Measurements from ENCODE around the gene TRAM2. TPM values are rescaled to one million over a fixed set of nuclear protein-coding genes. Genes with fewer than 3 reads are reported as not detected.
A peak's percentile ranks its signal among the peaks of the same experiment; 100 is the strongest.

TRAM2 gene
- total and polyA plus RNA-seq, 2 of the 13 experiments (the other 11 are each of a cell fraction or from before 2014, with no cell fraction given), result 49.1 to 72.5 TPM

DNA sequence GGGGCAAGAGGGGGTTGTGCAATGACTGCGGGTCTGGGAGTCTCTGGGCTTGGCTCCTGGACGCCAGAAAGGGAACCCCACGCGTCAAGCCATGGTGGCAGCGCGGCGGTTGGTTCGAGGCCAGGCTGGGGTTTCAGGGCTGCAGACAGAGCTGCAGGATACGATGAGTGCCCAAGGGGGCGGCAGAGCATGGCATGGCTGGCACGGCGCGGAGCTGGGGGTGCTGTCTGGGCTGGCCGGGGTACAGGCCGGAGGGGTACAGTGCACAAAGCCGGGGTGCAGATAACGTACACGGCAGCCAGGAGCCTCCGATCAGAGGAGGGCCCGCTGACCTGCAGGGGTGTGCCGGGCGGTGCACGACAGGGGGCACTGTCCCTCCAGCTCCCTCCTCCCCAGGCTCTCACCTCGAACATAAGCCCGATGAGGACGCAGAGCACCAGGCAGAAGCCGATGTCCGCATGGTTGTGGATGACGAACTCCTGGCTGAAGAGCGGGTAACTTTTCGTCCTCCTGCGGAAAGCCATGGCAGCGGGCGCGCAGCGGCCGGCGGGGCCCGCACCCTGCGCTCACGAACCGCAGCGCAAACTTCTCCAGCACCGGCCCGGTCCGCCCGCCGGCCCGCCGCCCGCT lies 353 bp downstream of the TRAM2 start (continued):
- TF ChIP-seq, protein P1, sequence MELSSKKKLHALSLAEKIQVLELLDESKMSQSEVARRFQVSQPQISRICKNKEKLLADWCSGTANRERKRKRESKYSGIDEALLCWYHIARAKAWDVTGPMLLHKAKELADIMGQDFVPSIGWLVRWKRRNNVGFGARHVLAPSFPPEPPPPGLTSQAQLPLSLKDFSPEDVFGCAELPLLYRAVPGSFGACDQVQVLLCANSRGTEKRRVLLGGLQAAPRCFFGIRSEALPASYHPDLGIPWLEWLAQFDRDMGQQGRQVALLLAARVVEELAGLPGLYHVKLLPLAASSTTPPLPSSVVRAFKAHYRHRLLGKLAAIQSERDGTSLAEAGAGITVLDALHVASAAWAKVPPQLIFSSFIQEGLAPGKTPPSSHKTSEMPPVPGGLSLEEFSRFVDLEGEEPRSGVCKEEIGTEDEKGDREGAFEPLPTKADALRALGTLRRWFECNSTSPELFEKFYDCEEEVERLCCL (CRISPR knock-in tag; IDR thresholded peaks at IDR 0.05; ENCODE audit: borderline replicate concordance), result no peak
- TF ChIP-seq TARDBP (CRISPR knock-in tag; IDR thresholded peaks at IDR 0.05) (peak; percentile 77), NCOA2 (CRISPR knock-in tag; IDR thresholded peaks at IDR 0.05) (no peak; the same call in 1 of the 2 replicates), GZF1 (CRISPR knock-in tag; IDR thresholded peaks at IDR 0.05) (no peak), KLF6 (CRISPR knock-in tag; IDR thresholded peaks at IDR 0.05) (no peak; the same call in 1 of the 2 replicates), NR2F1 (CRISPR knock-in tag; IDR thresholded peaks at IDR 0.05) (no peak)
- TF ChIP-seq, protein P2, sequence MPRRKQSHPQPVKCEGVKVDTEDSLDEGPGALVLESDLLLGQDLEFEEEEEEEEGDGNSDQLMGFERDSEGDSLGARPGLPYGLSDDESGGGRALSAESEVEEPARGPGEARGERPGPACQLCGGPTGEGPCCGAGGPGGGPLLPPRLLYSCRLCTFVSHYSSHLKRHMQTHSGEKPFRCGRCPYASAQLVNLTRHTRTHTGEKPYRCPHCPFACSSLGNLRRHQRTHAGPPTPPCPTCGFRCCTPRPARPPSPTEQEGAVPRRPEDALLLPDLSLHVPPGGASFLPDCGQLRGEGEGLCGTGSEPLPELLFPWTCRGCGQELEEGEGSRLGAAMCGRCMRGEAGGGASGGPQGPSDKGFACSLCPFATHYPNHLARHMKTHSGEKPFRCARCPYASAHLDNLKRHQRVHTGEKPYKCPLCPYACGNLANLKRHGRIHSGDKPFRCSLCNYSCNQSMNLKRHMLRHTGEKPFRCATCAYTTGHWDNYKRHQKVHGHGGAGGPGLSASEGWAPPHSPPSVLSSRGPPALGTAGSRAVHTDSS (CRISPR knock-in tag; conservative IDR thresholded peaks at IDR 0.05), result no peak
- TF ChIP-seq, protein P3, sequence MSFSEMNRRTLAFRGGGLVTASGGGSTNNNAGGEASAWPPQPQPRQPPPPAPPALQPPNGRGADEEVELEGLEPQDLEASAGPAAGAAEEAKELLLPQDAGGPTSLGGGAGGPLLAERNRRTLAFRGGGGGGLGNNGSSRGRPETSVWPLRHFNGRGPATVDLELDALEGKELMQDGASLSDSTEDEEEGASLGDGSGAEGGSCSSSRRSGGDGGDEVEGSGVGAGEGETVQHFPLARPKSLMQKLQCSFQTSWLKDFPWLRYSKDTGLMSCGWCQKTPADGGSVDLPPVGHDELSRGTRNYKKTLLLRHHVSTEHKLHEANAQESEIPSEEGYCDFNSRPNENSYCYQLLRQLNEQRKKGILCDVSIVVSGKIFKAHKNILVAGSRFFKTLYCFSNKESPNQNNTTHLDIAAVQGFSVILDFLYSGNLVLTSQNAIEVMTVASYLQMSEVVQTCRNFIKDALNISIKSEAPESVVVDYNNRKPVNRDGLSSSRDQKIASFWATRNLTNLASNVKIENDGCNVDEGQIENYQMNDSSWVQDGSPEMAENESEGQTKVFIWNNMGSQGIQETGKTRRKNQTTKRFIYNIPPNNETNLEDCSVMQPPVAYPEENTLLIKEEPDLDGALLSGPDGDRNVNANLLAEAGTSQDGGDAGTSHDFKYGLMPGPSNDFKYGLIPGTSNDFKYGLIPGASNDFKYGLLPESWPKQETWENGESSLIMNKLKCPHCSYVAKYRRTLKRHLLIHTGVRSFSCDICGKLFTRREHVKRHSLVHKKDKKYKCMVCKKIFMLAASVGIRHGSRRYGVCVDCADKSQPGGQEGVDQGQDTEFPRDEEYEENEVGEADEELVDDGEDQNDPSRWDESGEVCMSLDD (CRISPR knock-in tag; IDR thresholded peaks at IDR 0.05; ENCODE audit: borderline replicate concordance), result peak; percentile 83; the same call in 1 of the 2 replicates
- TF ChIP-seq, protein P4, sequence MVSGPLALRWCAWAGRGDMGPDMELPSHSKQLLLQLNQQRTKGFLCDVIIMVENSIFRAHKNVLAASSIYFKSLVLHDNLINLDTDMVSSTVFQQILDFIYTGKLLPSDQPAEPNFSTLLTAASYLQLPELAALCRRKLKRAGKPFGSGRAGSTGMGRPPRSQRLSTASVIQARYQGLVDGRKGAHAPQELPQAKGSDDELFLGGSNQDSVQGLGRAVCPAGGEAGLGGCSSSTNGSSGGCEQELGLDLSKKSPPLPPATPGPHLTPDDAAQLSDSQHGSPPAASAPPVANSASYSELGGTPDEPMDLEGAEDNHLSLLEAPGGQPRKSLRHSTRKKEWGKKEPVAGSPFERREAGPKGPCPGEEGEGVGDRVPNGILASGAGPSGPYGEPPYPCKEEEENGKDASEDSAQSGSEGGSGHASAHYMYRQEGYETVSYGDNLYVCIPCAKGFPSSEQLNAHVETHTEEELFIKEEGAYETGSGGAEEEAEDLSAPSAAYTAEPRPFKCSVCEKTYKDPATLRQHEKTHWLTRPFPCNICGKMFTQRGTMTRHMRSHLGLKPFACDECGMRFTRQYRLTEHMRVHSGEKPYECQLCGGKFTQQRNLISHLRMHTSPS (CRISPR knock-in tag; IDR thresholded peaks at IDR 0.05; ENCODE audit: low read depth), result peak; percentile 74; the same call in 1 of the 2 replicates
- TF ChIP-seq, protein P5, sequence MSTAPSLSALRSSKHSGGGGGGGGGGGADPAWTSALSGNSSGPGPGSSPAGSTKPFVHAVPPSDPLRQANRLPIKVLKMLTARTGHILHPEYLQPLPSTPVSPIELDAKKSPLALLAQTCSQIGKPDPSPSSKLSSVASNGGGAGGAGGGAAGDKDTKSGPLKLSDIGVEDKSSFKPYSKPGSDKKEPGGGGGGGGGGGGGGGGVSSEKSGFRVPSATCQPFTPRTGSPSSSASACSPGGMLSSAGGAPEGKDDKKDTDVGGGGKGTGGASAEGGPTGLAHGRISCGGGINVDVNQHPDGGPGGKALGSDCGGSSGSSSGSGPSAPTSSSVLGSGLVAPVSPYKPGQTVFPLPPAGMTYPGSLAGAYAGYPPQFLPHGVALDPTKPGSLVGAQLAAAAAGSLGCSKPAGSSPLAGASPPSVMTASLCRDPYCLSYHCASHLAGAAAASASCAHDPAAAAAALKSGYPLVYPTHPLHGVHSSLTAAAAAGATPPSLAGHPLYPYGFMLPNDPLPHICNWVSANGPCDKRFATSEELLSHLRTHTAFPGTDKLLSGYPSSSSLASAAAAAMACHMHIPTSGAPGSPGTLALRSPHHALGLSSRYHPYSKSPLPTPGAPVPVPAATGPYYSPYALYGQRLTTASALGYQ (CRISPR knock-in tag; IDR thresholded peaks at IDR 0.05), result no peak
- TF ChIP-seq, protein P6, sequence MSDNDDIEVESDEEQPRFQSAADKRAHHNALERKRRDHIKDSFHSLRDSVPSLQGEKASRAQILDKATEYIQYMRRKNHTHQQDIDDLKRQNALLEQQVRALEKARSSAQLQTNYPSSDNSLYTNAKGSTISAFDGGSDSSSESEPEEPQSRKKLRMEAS (IDR thresholded peaks at IDR 0.05), result no peak
- TF ChIP-seq, protein P7, sequence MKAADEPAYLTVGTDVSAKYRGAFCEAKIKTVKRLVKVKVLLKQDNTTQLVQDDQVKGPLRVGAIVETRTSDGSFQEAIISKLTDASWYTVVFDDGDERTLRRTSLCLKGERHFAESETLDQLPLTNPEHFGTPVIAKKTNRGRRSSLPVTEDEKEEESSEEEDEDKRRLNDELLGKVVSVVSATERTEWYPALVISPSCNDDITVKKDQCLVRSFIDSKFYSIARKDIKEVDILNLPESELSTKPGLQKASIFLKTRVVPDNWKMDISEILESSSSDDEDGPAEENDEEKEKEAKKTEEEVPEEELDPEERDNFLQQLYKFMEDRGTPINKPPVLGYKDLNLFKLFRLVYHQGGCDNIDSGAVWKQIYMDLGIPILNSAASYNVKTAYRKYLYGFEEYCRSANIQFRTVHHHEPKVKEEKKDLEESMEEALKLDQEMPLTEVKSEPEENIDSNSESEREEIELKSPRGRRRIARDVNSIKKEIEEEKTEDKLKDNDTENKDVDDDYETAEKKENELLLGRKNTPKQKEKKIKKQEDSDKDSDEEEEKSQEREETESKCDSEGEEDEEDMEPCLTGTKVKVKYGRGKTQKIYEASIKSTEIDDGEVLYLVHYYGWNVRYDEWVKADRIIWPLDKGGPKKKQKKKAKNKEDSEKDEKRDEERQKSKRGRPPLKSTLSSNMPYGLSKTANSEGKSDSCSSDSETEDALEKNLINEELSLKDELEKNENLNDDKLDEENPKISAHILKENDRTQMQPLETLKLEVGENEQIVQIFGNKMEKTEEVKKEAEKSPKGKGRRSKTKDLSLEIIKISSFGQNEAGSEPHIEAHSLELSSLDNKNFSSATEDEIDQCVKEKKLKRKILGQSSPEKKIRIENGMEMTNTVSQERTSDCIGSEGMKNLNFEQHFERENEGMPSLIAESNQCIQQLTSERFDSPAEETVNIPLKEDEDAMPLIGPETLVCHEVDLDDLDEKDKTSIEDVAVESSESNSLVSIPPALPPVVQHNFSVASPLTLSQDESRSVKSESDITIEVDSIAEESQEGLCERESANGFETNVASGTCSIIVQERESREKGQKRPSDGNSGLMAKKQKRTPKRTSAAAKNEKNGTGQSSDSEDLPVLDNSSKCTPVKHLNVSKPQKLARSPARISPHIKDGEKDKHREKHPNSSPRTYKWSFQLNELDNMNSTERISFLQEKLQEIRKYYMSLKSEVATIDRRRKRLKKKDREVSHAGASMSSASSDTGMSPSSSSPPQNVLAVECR (CRISPR knock-in tag; IDR thresholded peaks at IDR 0.05; ENCODE audit: borderline replicate concordance), result peak; percentile 87

All from HepG2 (cell line).